ENCODE measurements around the gene METTL21C.

METTL21C gene

DNA sequence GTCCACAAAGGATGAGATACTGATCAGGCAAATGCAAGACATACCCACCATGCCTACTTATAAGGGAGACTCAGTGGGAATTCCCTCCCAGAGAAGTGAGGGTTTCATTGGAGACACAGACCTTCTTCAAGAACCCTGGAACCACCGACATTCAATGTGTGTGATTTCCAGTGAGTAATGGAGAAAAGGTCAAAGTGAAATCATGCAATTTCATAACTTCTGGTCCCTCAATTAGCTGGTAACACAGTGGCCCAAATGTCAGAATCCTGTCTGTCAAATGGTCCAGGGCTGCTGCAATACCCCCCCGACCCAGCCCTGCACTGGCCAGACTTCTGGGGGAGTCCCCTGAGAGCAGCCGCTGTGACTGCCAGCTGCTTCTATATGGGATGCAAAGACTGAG lies 4.7 kb upstream of the METTL21C start:
- DNase-seq (ENCODE audit: low read depth, low spot score) = no peak
- H3K4me3 ChIP-seq (ENCODE audit: low read length) = no peak overlapping the region

GRCh38 chr13:102698649-102698980 lies 3.8 kb upstream of the METTL21C start:
- no peak overlapping the region for H3K4me3 ChIP-seq (ENCODE audit: low read length)
- no peak for DNase-seq (ENCODE audit: low read depth, low spot score)

DNA sequence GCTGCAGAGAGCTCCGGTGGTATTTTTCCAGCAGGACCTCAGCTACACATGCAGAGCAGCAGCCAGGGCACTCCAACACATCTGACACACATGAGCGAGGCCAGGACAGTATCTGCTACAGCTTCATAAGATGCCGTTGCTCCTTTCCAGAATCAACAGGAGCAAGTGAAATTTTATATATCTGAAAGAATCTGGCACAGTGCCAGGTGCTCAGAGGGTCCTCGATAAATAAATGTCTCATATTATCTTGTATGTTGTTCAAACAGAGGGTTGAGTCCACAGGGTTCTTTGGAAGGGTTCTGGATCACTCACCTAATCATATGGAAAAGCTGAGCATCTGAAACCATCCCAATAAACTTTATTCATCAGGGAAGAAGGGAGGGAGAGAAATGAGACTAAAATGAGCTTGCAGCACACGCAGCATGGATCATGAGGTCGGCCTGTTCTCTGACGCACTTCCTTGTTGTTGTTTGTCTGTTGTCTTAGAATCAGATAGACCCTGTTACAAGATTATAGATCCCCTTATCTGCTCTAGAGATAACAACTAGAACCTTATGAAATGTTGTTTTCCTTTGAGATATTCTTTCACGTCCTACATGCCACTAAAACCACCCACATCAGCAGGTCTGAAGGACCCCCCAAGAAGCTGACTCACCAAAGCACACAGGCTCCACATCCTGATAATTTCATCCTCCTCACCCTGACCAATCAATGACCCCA lies 3.2 kb upstream of the METTL21C start:
- no peak overlapping the region for H3K4me3 ChIP-seq (ENCODE audit: low read length)
- no peak for DNase-seq (ENCODE audit: low read depth, low spot score)

GRCh38 chr13:102697264-102697663 lies 2.4 kb upstream of the METTL21C start:
- H3K4me3 ChIP-seq (ENCODE audit: low read length) = no peak overlapping the region
- DNase-seq (ENCODE audit: low read depth, low spot score) = no peak

DNA sequence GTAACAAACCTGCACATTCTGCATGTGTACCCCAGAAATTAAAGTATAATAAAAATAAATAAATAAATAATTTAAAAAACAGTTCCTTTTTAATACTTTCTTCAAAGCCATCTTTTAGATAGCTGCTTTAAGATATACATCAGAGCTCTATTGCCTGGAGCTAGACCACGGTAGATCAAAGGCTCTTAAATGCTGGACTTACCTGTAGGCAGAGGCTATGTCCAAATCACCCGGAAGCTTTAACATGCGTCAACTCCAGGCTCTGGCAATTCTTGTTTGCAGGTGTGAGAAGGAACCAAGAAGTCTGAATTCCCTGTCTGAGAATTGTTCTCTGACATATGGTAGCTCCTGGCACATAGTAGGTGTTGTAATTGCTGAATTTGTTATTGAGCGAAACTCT lies 1.6 kb upstream of the METTL21C start:
- DNase-seq (ENCODE audit: low read depth, low spot score) = no peak

DNA sequence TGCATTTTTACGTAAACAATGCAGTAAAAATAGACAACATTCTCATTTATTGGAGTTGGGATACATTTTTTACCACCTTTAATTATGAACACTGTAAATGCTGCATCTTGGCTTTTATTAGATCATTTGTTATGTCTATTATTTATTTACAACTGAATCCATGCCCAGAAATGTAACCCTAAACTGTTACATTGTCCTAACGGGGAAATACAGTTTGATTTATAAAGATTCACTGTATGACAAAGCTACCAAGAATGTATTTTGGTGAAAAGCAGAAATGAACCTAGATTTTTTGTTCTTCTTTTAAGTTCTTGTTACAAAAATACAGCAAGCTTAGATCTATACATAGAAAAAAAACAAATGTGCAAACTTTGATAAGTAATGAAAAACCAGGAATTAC lies 1.1 kb downstream of the METTL21C start:
- no peak overlapping the region for H3K4me3 ChIP-seq (ENCODE audit: low read length)

More for the DNA sequence above, 1.6 kb upstream of the METTL21C start:
- H3K4me3 ChIP-seq (ENCODE audit: low read length) = no peak overlapping the region

DNA sequence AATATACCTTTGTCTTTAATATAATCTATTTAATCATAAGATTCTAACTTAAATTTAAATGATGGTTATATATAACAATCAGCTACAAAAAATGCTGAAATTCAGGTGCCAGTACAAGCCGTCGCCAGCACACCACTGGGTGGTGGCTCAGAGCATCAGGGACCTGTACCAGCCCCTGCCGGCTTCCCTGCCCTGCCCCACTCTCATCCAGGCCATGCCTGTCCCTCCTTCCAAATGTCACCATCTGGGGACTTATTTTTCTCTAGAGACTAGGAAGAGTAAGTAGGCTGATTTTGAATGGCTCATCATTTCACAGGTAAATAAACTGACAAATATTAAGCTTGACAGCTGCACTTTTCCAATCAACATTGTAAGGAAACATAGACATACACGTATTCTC lies 1.6 kb downstream of the METTL21C start:
- no peak overlapping the region for H3K4me3 ChIP-seq (ENCODE audit: low read length)
- DNase-seq (ENCODE audit: low read depth, low spot score) = no peak

More for the DNA sequence above, 1.1 kb downstream of the METTL21C start:
- no peak for DNase-seq (ENCODE audit: low read depth, low spot score)

- no peak for DNase-seq (ENCODE audit: low read depth, low spot score)
- no peak overlapping the region for H3K4me3 ChIP-seq (ENCODE audit: low read length)
These were observed 2.4 kb downstream of the METTL21C start for GRCh38 chr13:102692491-102692826.

GRCh38 chr13:102690883-102691282 lies 4.0 kb downstream of the METTL21C start:
- no peak overlapping the region for H3K4me3 ChIP-seq (ENCODE audit: low read length)
- no peak for DNase-seq (ENCODE audit: low read depth, low spot score)

- H3K4me3 ChIP-seq (ENCODE audit: low read length) = no peak overlapping the region
- no peak for DNase-seq (ENCODE audit: low read depth, low spot score)
These were observed 6.4 kb downstream of the METTL21C start for GRCh38 chr13:102688306-102688973.

DNA sequence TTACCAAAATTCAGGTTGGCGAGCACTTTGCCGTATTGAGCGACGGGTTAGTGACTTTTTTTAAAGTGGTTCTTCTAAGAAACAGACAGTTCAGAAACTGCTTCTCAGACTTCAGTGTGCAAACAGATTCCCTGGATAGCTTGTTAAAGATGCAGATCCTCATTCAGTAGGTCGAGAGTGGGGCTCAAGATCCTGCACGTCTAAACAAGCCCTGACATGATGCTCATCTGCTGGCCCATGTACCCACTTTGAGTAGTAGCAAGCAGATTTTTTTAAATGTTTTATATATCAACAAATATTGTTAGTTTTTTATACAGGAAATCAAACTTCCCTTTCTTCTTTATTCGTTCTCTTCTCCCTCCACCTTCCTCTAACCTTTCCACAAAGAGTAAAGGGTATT lies 7.3 kb downstream of the METTL21C start:
- no peak for DNase-seq (ENCODE audit: low read depth, low spot score)
- no peak overlapping the region for H3K4me3 ChIP-seq (ENCODE audit: low read length)

DNA sequence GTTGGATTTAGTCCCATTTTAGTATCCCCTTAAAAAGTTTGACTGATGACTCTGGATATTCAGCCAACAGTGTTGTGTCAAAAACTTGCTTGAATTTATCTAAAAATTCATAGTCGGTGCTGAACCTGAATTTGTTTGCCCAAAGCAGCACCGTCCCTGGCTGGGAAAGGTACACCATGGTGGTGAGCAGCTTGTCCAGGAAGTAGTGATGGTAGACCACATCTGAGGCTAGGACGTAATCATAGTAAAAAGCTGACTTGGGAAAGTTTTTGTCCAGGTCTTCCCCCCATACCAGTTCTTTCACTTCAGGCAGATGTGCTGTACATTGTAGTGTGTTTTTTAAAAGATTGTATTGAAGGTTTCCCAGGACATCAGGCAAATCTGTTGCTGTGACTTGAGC lies 8.8 kb downstream of the METTL21C start:
- peak; percentile 32 for DNase-seq (ENCODE audit: low read depth, low spot score)

DNA sequence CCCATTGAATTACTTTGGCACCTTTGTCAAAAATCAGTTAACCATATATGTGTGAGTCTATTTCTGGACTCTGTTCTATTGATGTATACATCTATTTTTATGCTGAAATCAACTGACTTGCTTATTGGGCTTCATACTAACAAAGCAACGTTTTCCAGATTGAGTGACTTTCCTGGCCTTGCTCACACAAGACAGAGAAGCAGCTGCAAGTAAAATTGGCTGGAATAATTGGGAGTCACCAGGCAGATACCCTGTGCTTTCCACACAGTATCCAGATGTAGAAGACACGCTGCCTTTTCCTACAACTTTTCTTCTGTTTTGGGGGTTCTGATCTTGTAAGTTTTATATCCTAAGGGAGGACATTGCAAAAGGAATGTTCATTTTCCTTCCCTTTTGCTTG lies 11.2 kb downstream of the METTL21C start:
- H3K4me3 ChIP-seq (ENCODE audit: low read length) = no peak overlapping the region
- DNase-seq (ENCODE audit: low read depth, low spot score) = no peak

More for the DNA sequence above, 8.8 kb downstream of the METTL21C start:
- H3K4me3 ChIP-seq (ENCODE audit: low read length) = no peak overlapping the region

- no peak for DNase-seq (ENCODE audit: low read depth, low spot score)
- H3K4me3 ChIP-seq (ENCODE audit: low read length) = no peak overlapping the region
These were observed 12.1 kb downstream of the METTL21C start for GRCh38 chr13:102682727-102683126.

DNA sequence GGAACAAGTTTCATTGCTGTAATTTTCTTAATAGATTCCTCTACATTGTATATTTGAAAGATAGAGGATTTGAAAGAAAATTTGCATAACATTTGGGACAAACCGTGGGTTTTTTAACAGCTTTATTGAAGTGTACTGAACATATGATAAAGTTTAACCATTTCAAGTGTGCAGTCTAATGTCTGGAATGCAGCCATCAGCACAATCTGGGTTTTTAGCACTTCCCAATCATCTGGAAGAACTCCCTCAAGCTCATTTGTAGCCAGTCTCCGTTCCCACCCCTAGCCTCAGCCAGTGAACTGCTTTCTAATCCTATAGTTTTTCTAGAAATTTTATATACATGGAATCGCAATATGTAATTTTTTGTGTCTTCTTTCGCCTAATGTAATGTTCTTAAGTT lies 12.6 kb downstream of the METTL21C start:
- DNase-seq (ENCODE audit: low read depth, low spot score) = no peak
- no peak overlapping the region for H3K4me3 ChIP-seq (ENCODE audit: low read length)

- H3K4me3 ChIP-seq (ENCODE audit: low read length) = no peak overlapping the region
- DNase-seq (ENCODE audit: low read depth, low spot score) = no peak
These were observed 13.8 kb downstream of the METTL21C start for GRCh38 chr13:102680842-102681740.

- DNase-seq (ENCODE audit: low read depth, low spot score) = no peak
- H3K4me3 ChIP-seq (ENCODE audit: low read length) = no peak overlapping the region
These were observed 14.6 kb downstream of the METTL21C start for GRCh38 chr13:102680133-102680717.

- DNase-seq (ENCODE audit: low read depth, low spot score) = no peak
- no peak overlapping the region for H3K4me3 ChIP-seq (ENCODE audit: low read length)
These were observed 15.3 kb downstream of the METTL21C start for GRCh38 chr13:102679449-102680132.

Data from Jurkat, Clone E6-1 (cell line).